ENCODE data around the gene REG3G.
"Not testable (repeated sequence)": the region's sequence is repeated elsewhere in the genome, so short reads cannot be mapped to it uniquely, and the experiment has no call there.

The REG3G gene

DNA sequence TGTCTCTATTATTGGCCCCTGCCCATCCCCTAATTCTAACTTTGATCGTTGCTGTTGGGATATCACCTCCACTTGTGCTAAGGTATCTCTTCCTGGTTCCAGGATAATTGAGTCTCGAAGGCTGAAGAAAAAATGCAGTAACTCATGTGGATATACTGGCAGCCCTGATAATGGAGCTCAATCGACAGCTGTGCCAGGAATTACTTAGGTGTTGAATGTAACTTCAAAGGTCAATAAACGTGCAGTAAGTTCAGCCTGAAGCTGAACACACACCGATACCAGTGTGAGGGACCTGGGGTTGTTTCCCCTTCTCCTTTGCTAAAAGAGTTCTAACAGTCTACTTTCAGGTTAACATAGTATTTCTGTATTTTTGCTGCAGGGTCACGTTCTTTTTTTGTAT, 11.9 kb upstream of the REG3G start:
- no peaks in the 10 kb centered on the region for H3K9me3 ChIP-seq

DNA sequence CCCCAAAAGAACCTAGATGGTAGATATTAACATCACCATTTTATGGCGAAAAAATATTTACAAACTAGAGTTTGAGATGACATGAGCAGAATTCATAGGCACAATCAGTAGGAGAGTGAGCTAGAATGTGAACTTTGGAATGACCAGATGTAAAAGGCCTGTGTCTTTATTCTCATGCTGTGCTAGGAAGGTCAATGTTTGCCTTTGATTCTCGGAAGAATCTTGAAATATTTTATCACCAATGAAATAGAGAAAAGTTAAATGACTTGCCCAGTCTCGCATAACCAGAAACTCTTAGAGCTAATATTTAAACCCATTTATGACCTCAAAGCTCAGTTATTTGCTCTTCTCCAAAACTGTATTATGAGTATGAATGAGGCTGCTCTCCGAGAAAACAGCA, 9.2 kb upstream of the REG3G start:
- Histone ChIP-seq H3K36me3 (no peaks in the 10 kb centered on the region), H3K4me3 (ENCODE audit: low read depth in 1 of 2, low read length in 1 of 2) (no peak overlapping the region), H3K27ac (no peak overlapping the region), H3K9me3 (no peaks in the 10 kb centered on the region), H3K27me3 (no peaks in the 10 kb centered on the region), H3K4me1 (ENCODE audit: control insufficient read depth in 1 of 2, insufficient read depth in 1 of 2, low read depth in 1 of 2, low read length in 1 of 2) (no peaks in the 10 kb centered on the region)
- TF ChIP-seq, protein P1, sequence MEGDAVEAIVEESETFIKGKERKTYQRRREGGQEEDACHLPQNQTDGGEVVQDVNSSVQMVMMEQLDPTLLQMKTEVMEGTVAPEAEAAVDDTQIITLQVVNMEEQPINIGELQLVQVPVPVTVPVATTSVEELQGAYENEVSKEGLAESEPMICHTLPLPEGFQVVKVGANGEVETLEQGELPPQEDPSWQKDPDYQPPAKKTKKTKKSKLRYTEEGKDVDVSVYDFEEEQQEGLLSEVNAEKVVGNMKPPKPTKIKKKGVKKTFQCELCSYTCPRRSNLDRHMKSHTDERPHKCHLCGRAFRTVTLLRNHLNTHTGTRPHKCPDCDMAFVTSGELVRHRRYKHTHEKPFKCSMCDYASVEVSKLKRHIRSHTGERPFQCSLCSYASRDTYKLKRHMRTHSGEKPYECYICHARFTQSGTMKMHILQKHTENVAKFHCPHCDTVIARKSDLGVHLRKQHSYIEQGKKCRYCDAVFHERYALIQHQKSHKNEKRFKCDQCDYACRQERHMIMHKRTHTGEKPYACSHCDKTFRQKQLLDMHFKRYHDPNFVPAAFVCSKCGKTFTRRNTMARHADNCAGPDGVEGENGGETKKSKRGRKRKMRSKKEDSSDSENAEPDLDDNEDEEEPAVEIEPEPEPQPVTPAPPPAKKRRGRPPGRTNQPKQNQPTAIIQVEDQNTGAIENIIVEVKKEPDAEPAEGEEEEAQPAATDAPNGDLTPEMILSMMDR (IDR thresholded peaks at IDR 0.05): no peak

More for the DNA sequence above, 11.9 kb upstream of the REG3G start:
- no peak overlapping the region for H3K4me3 ChIP-seq (ENCODE audit: low read depth in 1 of 2, low read length in 1 of 2)
- TF ChIP-seq, protein P1 (IDR thresholded peaks at IDR 0.05): no peak
- no peaks in the 10 kb centered on the region for H3K36me3 ChIP-seq
- H3K27ac ChIP-seq: no peak overlapping the region
- no peaks in the 10 kb centered on the region for H3K27me3 ChIP-seq
- no peaks in the 10 kb centered on the region for H3K4me1 ChIP-seq (ENCODE audit: control insufficient read depth in 1 of 2, insufficient read depth in 1 of 2, low read depth in 1 of 2, low read length in 1 of 2)

DNA sequence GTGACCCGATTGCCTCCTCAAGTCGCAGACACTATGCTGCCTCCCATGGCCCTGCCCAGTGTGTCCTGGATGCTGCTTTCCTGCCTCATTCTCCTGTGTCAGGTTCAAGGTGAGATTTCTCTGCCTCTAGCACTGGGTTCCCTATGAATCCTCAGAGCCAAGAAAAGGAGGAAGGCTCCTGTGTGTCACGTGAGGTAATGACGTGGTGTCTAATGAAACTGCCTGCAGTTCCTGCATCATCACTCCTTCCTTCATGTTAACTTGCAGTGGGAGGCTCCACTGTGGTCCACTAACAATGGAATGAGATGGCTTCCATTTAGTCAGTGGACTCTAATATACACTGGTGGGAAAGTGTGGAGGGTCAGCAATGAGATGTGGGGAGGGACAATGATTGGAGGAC, 559 bp downstream of the REG3G start:
- TF ChIP-seq, protein P1 (IDR thresholded peaks at IDR 0.05): no peak
- Histone ChIP-seq H3K36me3 (no peaks in the 10 kb centered on the region), H3K27me3 (no peaks in the 10 kb centered on the region)

DNA sequence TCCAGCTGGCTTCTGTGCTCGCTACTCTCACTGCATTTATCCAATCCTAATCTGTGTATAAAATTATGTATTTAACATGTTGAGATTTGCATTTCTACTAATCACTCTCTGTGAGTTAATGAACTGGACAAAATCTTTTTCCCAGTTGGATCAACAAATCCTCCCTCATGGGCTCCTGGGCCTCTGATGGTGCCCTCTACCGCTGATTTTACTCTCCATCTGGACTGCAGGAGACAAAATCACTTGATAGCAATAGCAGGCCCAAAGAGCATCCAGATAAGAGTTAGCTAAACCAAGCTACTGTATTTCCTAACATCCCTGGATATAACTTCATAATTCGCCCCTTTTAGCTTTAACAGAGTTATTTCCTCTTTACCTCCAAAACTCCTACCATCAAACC, 14.4 kb downstream of the REG3G start:
- Histone ChIP-seq H3K4me1 (ENCODE audit: control insufficient read depth in 1 of 2, insufficient read depth in 1 of 2, low read depth in 1 of 2, low read length in 1 of 2) (no peaks in the 10 kb centered on the region), H3K9me3 (no peaks in the 10 kb centered on the region), H3K27ac (no peak overlapping the region), H3K4me3 (ENCODE audit: low read depth in 1 of 2, low read length in 1 of 2) (no peak overlapping the region), H3K36me3 (no peaks in the 10 kb centered on the region), H3K27me3 (no peaks in the 10 kb centered on the region)
- TF ChIP-seq, protein P1 (IDR thresholded peaks at IDR 0.05): no peak

More for the DNA sequence above, 559 bp downstream of the REG3G start:
- no peaks in the 10 kb centered on the region for H3K4me1 ChIP-seq (ENCODE audit: control insufficient read depth in 1 of 2, insufficient read depth in 1 of 2, low read depth in 1 of 2, low read length in 1 of 2)
- H3K9me3 ChIP-seq: no peaks in the 10 kb centered on the region
- no peak overlapping the region for H3K4me3 ChIP-seq (ENCODE audit: low read depth in 1 of 2, low read length in 1 of 2)
- no peak overlapping the region for H3K27ac ChIP-seq

DNA sequence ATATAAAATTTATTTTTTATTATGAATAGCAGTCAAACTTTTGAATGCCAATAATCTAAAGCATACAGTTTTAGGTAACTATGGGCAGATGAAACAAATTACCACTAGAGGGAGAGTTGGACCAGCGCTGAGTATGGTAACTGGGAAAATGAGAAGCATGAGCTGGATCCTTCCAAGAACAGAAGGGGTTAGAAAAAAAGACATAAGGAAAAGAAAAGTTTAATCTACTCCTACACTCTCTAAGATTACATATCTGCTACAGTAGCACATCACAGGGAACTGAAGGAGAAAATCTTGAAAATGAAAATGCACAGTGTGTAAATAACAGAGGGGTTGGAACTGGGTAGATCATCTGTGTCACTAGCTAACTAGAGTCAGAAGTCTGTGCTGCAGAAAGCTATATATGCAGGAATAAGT, 15.5 kb downstream of the REG3G start:
- TF ChIP-seq, protein P1 (IDR thresholded peaks at IDR 0.05): no peak
- Histone ChIP-seq H3K4me3 (ENCODE audit: low read depth in 1 of 2, low read length in 1 of 2) (no peak overlapping the region), H3K36me3 (no peaks in the 10 kb centered on the region), H3K27me3 (no peaks in the 10 kb centered on the region), H3K9me3 (no peaks in the 10 kb centered on the region), H3K4me1 (ENCODE audit: control insufficient read depth in 1 of 2, insufficient read depth in 1 of 2, low read depth in 1 of 2, low read length in 1 of 2) (no peaks in the 10 kb centered on the region), H3K27ac (no peak overlapping the region)

DNA sequence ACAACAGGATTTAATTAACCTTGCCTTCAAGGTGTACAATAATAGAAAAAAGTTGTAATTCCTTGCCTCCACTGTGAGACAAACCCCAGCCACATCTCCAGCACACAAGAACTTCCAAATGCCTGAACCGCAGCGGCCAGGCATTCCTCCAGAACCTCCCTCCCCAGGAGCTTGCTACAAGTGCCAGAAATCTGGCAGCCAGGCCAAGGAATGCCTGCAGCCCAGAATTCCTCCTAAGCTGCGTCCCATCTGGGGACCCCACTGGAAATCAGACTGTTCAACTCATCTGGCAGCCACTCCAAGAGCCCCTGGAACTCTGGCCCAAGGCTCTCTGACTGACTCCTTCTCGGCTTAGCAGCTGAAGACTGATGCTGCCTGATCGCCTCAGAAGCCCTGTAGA, 28.0 kb downstream of the REG3G start:
- not testable (repeated sequence) for H3K4me3 ChIP-seq (ENCODE audit: low read depth in 1 of 2, low read length in 1 of 2); H3K27ac ChIP-seq; H3K36me3 ChIP-seq; H3K4me1 ChIP-seq (ENCODE audit: control insufficient read depth in 1 of 2, insufficient read depth in 1 of 2, low read depth in 1 of 2, low read length in 1 of 2); H3K27me3 ChIP-seq; H3K9me3 ChIP-seq

DNA sequence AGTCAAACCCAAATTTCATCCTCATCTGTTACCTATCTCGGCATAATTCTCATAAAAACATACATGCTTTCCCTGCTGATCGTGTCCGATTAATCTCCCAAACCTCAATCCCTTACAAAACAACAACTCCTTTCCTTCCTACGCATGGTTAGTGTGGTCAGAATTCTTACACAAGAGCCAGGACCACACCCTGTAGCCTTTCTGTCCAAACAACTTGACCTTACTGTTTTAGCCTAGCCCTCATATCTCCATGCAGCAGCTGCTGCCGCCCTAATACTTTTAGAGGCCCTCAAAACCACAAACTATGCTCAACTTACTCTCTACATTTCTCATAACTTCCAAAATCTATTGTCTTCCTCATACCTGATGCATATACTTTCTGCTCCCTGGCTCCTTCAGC, 29.3 kb downstream of the REG3G start:
- H3K4me1 ChIP-seq (ENCODE audit: control insufficient read depth in 1 of 2, insufficient read depth in 1 of 2, low read depth in 1 of 2, low read length in 1 of 2); H3K4me3 ChIP-seq (ENCODE audit: low read depth in 1 of 2, low read length in 1 of 2); H3K27me3 ChIP-seq; H3K9me3 ChIP-seq; H3K36me3 ChIP-seq; H3K27ac ChIP-seq: not testable (repeated sequence)

All from neutrophil (primary cell).